ENCODE data around the gene ALDH1A1. TPM values are rescaled to one million over a fixed set of nuclear protein-coding genes. Genes with fewer than 3 reads are reported as not detected.

Gene ALDH1A1
- total and polyA plus RNA-seq, 9 of the 15 experiments (the other 6 are each of a cell fraction or from before 2014, with no cell fraction given), result 1.8 to 86.3 (median 24.4) TPM

DNA sequence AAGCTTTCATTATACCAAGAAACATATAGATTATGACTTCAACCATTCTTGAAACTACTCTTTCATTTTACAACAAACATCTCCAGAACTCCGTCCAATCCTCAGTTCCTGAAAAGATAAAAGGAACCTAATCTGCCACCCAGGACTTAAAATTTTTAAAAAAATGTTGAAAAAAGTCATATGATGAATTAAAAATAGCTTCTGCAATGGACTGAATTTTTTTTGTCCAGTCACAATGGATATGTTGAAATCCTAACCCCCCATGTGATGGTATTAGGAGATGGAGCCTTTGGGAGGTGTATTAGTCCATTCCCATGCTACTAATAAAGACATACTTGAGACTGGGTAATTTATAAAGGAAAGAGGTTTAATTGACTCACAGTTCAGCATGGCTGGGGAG is 2.7 kb upstream of the ALDH1A1 start:
- Histone ChIP-seq H3K9ac (ENCODE audit: insufficient read depth in 1 of 2, low read depth in 2 of 2, low read length in 2 of 2) (no peak overlapping the region), H3K9me1 (ENCODE audit: control insufficient read depth, insufficient read depth, low read length) (no peaks in the 10 kb centered on the region), H3K4me2 (ENCODE audit: insufficient read depth, low read length) (no peak overlapping the region), H3K4me1 (replicated peaks in 1 of 2; ENCODE audit: control insufficient read depth in 2 of 2, insufficient read depth in 2 of 2, low read length in 2 of 2) (no peaks in the 10 kb centered on the region; a peak in 2 of 5 replicates), H4K20me1 (replicated peaks; ENCODE audit: control insufficient read depth, insufficient read depth, low read length) (no peaks in the 10 kb centered on the region), H3K27ac (ENCODE audit: extremely low read depth, low read depth, low read length) (no peak overlapping the region), H3K9me3 (replicated peaks; ENCODE audit: control insufficient read depth, insufficient read depth, low read depth, low read length) (no peaks in the 10 kb centered on the region), H3K79me2 (ENCODE audit: control insufficient read depth, insufficient read depth, low read length) (0 out of 3 replicates have a peak, but pooled peaks cover 7% of the 10 kb centered on the region), H3K27me3 (ENCODE audit: control insufficient read depth in 2 of 2, insufficient read depth in 2 of 2, low read length in 2 of 2) (no peaks in the 10 kb centered on the region), H2AFZ (ENCODE audit: low read depth, low read length) (no peak overlapping the region), H3K36me3 (ENCODE audit: control insufficient read depth, insufficient read depth, low read length) (no peaks in the 10 kb centered on the region), H3K4me3 (no peak overlapping the region)
- CTCF ChIA-PET (ENCODE audit: low intra/inter-chr PET ratio), result no interaction called here
- ATAC-seq (no peak), FAIRE-seq (no peak), DNase-seq (ENCODE audit: extremely low read depth in 1 of 4, low spot score in 3 of 4) (no peak)
- POLR2A ChIA-PET, result interaction anchor here (0.6 kb wide), 1 partner anchor 81 kb away, joined by 3 read pairs; no protein-coding TSS in a partner anchor
- no TSS peak for BruUV-seq (replicated peaks)
- WGBS (ENCODE audit: insufficient coverage, low coverage, missing lambda C conversion rate), result 77% methylated on average over 1 of the region's 1 CpG
- in situ Hi-C loops (cut with MboI) (no loop called here), intact Hi-C loops (cut with micrococcal nuclease) (no loop called here)
- TF ChIP-seq ETV6 (IDR thresholded peaks at IDR 0.05; ENCODE audit: borderline replicate concordance in 1 of 2, low read depth in 2 of 2, low read length in 1 of 2) (no peak), ETV6 (CRISPR knock-in tag; IDR thresholded peaks at IDR 0.05; ENCODE audit: borderline replicate concordance) (no peak), SRF (CRISPR knock-in tag; IDR thresholded peaks at IDR 0.05) (no peak), ADNP (tag; IDR thresholded peaks at IDR 0.05) (no peak), HOXB6 (CRISPR knock-in tag; IDR thresholded peaks at IDR 0.05; ENCODE audit: borderline replicate concordance) (no peak), SMARCA4 (IDR thresholded peaks at IDR 0.05) (no peak), TEAD2 (tag; IDR thresholded peaks at IDR 0.05) (no peak), DACH1 (IDR thresholded peaks at IDR 0.05; ENCODE audit: partially characterized antibody) (no peak), CAMTA2 (CRISPR knock-in tag; conservative IDR thresholded peaks at IDR 0.05) (no peak), PTTG1 (tag; IDR thresholded peaks at IDR 0.05; ENCODE audit: low read depth) (no peak), DNMT1 (IDR thresholded peaks at IDR 0.05) (no peak), CBX8 (IDR thresholded peaks at IDR 0.05; ENCODE audit: borderline replicate concordance, extremely low read depth, low read depth, low read length, poor library complexity, severe bottlenecking) (no peak)
- TF ChIP-seq, protein P1, sequence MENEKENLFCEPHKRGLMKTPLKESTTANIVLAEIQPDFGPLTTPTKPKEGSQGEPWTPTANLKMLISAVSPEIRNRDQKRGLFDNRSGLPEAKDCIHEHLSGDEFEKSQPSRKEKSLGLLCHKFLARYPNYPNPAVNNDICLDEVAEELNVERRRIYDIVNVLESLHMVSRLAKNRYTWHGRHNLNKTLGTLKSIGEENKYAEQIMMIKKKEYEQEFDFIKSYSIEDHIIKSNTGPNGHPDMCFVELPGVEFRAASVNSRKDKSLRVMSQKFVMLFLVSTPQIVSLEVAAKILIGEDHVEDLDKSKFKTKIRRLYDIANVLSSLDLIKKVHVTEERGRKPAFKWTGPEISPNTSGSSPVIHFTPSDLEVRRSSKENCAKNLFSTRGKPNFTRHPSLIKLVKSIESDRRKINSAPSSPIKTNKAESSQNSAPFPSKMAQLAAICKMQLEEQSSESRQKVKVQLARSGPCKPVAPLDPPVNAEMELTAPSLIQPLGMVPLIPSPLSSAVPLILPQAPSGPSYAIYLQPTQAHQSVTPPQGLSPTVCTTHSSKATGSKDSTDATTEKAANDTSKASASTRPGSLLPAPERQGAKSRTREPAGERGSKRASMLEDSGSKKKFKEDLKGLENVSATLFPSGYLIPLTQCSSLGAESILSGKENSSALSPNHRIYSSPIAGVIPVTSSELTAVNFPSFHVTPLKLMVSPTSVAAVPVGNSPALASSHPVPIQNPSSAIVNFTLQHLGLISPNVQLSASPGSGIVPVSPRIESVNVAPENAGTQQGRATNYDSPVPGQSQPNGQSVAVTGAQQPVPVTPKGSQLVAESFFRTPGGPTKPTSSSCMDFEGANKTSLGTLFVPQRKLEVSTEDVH (IDR thresholded peaks at IDR 0.05; ENCODE audit: low read depth, partially characterized antibody), result no peak
